CD14-positive monocyte (primary cell): ENCODE measurements around the gene CNTNAP2. TPM values are rescaled to one million over a fixed set of nuclear protein-coding genes. Genes with fewer than 3 reads are reported as not detected.

Source experiments
- DNase-seq, 3 donors: peaks; one replicate each; pipeline ENCODE4 v3.0.0-alpha.2; 2011 to 2022
- H2AFZ ChIP-seq: 2 replicates; pipeline ENCODE4 v1.6.0; 2012; ENCODE audit warnings: mild to moderate bottlenecking, low read depth, low read length, inconsistent platforms; ENCODE audit not compliant: insufficient read depth, poor library complexity, severe bottlenecking
- H3K27ac ChIP-seq, 2 donors: 1 replicate in 1 of 2; 2 replicates in 1 of 2; pipeline ENCODE4 v1.5.1; 2012 to 2013; ENCODE audit warnings: low read length in 2 of 2, control low read depth in 1 of 2, inconsistent platforms in 1 of 2, low read depth in 1 of 2, mild to moderate bottlenecking in 1 of 2
- H3K27me3 ChIP-seq, 2 donors: one replicate each; pipeline versions ENCODE4 v1.6.0 to v1.6.1; 2011 to 2013; ENCODE audit warnings: low read length in 2 of 2; ENCODE audit not compliant: control insufficient read depth in 2 of 2, insufficient read depth in 2 of 2
- H3K36me3 ChIP-seq, 2 donors: replicated peaks in 1 of 2; 1 replicate in 1 of 2; 2 replicates in 1 of 2; pipeline versions ENCODE4 v1.5.1 to v1.6.1; 2012 to 2013; ENCODE audit warnings: low read length in 2 of 2, control low read depth in 1 of 2, inconsistent platforms in 1 of 2, mild to moderate bottlenecking in 1 of 2; ENCODE audit not compliant: insufficient read depth in 2 of 2, control insufficient read depth in 1 of 2
- H3K4me1 ChIP-seq, 2 donors: 1 replicate in 1 of 2; 2 replicates in 1 of 2; pipeline versions ENCODE4 v1.5.1 to v1.6.1; 2012 to 2013; ENCODE audit warnings: low read length in 2 of 2, control low read depth in 1 of 2, inconsistent platforms in 1 of 2, mild to moderate bottlenecking in 1 of 2, moderate library complexity in 1 of 2; ENCODE audit not compliant: insufficient read depth in 2 of 2, control insufficient read depth in 1 of 2
- H3K4me2 ChIP-seq: replicated peaks from 2 replicates; pipeline ENCODE3; 2012; ENCODE audit warnings: low read length, moderate library complexity, mild to moderate bottlenecking; ENCODE audit not compliant: poor library complexity, severe bottlenecking; ENCODE audit errors: extremely low read depth
- H3K4me3 ChIP-seq, 3 experiments: fragments of 200-600 bp in 1 of 3; sonication (generic) in 1 of 3; replicated peaks in 1 of 3; 1 replicate in 2 of 3; 2 replicates in 1 of 3; pipeline ENCODE4 v1.5.1; 2011 to 2013; ENCODE audit warnings: low read length in 3 of 3, mild to moderate bottlenecking in 3 of 3, control low read depth in 2 of 3, low read depth in 2 of 3, inconsistent platforms in 1 of 3, moderate library complexity in 1 of 3
- H3K79me2 ChIP-seq: 2 replicates; pipeline ENCODE4 v1.6.0; 2012; ENCODE audit warnings: mild to moderate bottlenecking, control low read depth, inconsistent platforms, low read length, moderate library complexity; ENCODE audit not compliant: insufficient read depth
- H3K9ac ChIP-seq: 2 replicates; pipeline ENCODE4 v1.6.0; 2017; ENCODE audit warnings: low read length, mild to moderate bottlenecking; ENCODE audit not compliant: insufficient read depth, poor library complexity, severe bottlenecking
- H3K9me3 ChIP-seq, 2 donors: replicated peaks in 1 of 2; 1 replicate in 1 of 2; 2 replicates in 1 of 2; pipeline versions ENCODE4 v1.5.1 to v1.6.1; 2012 to 2013; ENCODE audit warnings: low read length in 2 of 2, control low read depth in 1 of 2; ENCODE audit not compliant: control insufficient read depth in 1 of 2, insufficient read depth in 1 of 2
- H4K20me1 ChIP-seq: 2 replicates; pipeline ENCODE4 v1.6.0; 2012; ENCODE audit warnings: mild to moderate bottlenecking, low read length, control low read depth, moderate library complexity; ENCODE audit not compliant: insufficient read depth
- H3K27ac Mint-ChIP-seq, 7 donors: one replicate each; pipeline ENCODE4 v1.8.0; 2020; ENCODE audit warnings: mild to moderate bottlenecking in 7 of 7, mixed read lengths in 7 of 7, moderate library complexity in 6 of 7, inconsistent platforms in 2 of 7
- H3K27me3 Mint-ChIP-seq, 3 donors: one replicate each; pipeline ENCODE4 v1.8.0; 2021 to 2022; ENCODE audit warnings: low read depth in 3 of 3, mild to moderate bottlenecking in 3 of 3, mixed read lengths in 3 of 3, moderate library complexity in 3 of 3, inconsistent platforms in 1 of 3
- H3K36me3 Mint-ChIP-seq, 2 donors: one replicate each; pipeline ENCODE4 v1.8.0; 2020; ENCODE audit warnings: mixed read lengths in 2 of 2, inconsistent platforms in 1 of 2, mild to moderate bottlenecking in 1 of 2
- H3K4me1 Mint-ChIP-seq: one replicate; pipeline ENCODE4 v1.8.0; 2020; ENCODE audit warnings: mild to moderate bottlenecking, mixed read lengths
- H3K4me3 Mint-ChIP-seq, 2 donors: one replicate each; pipeline ENCODE4 v1.8.0; 2020; ENCODE audit warnings: mild to moderate bottlenecking in 2 of 2, mixed read lengths in 2 of 2, moderate library complexity in 1 of 2
- H3K9me3 Mint-ChIP-seq, 7 donors: one replicate each; pipeline ENCODE4 v1.8.0; 2020 to 2022; ENCODE audit warnings: mixed read lengths in 7 of 7, mild to moderate bottlenecking in 6 of 7, moderate library complexity in 6 of 7, inconsistent platforms in 2 of 7
- WGBS: methylation state at CpG from one replicate; pipeline ENCODE4 v1.1.5; 2013; ENCODE audit warnings: missing lambda C conversion rate; ENCODE audit not compliant: insufficient coverage; 5-methylcytosine and 5-hydroxymethylcytosine counted together
- intact Hi-C, 2 donors: fragments of 100-400 bp; cut with micrococcal nuclease; formaldehyde crosslinking; loops; one replicate each; pipeline versions ENCODE4 v1.15.0 to v1.15.1; 2023
- polyA plus RNA-seq, 3 donors: library from polyadenylated mRNA; depleted of rRNA in 1 of 3; unstranded in 2 of 3; stranded (reverse) in 1 of 3; fragments of 300-500 nt in 2 of 3; fragments of >200 nt in 1 of 3; fragmentation: Illumina TruSeq in 2 of 3; gene quantifications; 1 replicate in 2 of 3; 2 replicates in 1 of 3; pipeline ENCODE4 v1.2.3, GENCODE V29; 2012 to 2021
- TF ChIP-seq, protein P1 (sequence below): fragments of 200-600 bp; IDR thresholded peaks from one replicate; pipeline ENCODE4 v1.8.0; 2022; ENCODE audit warnings: antibody characterized with exemption, mild to moderate bottlenecking

The CNTNAP2 gene
- polyA plus RNA-seq, 3 donors, result 0.01 TPM; not detected in 2

DNA sequence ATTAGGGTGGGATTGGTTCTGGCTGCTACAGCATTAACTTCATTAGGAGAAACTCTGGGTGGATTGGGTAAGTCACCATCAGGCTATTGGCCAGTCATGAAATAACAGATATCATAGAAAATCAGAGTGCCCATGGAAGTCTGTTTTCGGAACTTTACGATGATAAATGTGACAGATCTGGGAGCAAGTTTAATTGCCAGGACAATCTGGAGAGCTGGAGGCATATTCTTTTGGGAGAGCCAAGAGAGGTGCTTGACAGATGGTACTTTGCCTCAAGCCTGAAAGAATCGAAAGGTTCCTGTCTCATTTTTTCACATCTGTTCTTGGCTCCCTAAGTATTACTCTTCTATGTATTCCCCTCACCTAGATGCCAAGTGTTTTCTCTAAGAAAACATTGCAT is 369.9 kb downstream of the CNTNAP2 start:
- no peaks in the 10 kb centered on the region for H3K27me3 Mint-ChIP-seq
- Histone ChIP-seq H3K27me3 (no peaks in the 10 kb centered on the region), H3K79me2 (no peaks in the 10 kb centered on the region), H3K36me3 (no peaks in the 10 kb centered on the region), H2AFZ (no peak overlapping the region), H3K4me2 (no peak overlapping the region), H3K4me1 (no peaks in the 10 kb centered on the region), H3K4me3 (no peak overlapping the region), H3K9me3 (peaks cover 18% of the 10 kb centered on the region in 2 donors), H4K20me1 (no peaks in the 10 kb centered on the region), H3K27ac (no peak overlapping the region), H3K9ac (no peak overlapping the region)
- TF ChIP-seq, protein P1, sequence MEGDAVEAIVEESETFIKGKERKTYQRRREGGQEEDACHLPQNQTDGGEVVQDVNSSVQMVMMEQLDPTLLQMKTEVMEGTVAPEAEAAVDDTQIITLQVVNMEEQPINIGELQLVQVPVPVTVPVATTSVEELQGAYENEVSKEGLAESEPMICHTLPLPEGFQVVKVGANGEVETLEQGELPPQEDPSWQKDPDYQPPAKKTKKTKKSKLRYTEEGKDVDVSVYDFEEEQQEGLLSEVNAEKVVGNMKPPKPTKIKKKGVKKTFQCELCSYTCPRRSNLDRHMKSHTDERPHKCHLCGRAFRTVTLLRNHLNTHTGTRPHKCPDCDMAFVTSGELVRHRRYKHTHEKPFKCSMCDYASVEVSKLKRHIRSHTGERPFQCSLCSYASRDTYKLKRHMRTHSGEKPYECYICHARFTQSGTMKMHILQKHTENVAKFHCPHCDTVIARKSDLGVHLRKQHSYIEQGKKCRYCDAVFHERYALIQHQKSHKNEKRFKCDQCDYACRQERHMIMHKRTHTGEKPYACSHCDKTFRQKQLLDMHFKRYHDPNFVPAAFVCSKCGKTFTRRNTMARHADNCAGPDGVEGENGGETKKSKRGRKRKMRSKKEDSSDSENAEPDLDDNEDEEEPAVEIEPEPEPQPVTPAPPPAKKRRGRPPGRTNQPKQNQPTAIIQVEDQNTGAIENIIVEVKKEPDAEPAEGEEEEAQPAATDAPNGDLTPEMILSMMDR, result no peak
- 94% methylated on average over 3 of the region's 3 CpGs for WGBS
- no peak overlapping the region for H3K4me3 Mint-ChIP-seq
- intact Hi-C loops, result no loop called here
- no peak for DNase-seq
- H3K27ac Mint-ChIP-seq, result no peak overlapping the region
- no peaks in the 10 kb centered on the region for H3K4me1 Mint-ChIP-seq
- peaks cover 0 to 22% (median 8%) of the 10 kb centered on the region in 7 donors for H3K9me3 Mint-ChIP-seq
- H3K36me3 Mint-ChIP-seq, result no peaks in the 10 kb centered on the region

DNA sequence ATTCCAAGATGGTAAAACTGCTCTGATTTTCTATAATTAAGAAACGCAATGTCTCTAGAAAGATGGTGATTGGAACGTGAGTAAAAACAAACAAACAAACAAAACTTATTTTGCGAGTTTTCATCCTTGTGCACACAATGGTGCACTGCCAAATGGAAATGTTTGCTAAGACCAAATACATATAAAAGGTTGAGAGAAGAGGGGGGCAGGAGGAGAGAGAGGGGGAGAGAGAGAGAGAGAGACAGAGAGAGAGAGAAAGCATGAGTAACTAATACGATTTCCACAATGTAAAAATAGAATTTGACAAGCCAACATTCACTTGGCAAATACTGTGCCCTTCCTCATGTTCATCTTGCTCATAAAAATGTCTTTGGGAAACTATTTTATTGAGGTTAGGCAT is 375.4 kb downstream of the CNTNAP2 start:
- H3K36me3 Mint-ChIP-seq, result no peaks in the 10 kb centered on the region
- H3K4me1 Mint-ChIP-seq, result no peaks in the 10 kb centered on the region
- H3K4me2 ChIP-seq, result no peak overlapping the region
- peaks cover 0 to 1% (median 0%) of the 10 kb centered on the region in 3 donors for H3K27me3 Mint-ChIP-seq
- TF ChIP-seq, protein P1, result no peak
- peaks cover 14 to 18% of the 10 kb centered on the region in 2 donors for H3K9me3 ChIP-seq
- WGBS, result no CpG with 5 or more reads among the region's 4 CpGs
- peaks cover 2 to 13% (median 7%) of the 10 kb centered on the region in 7 donors for H3K9me3 Mint-ChIP-seq
- H3K9ac ChIP-seq, result no peak overlapping the region
- no peaks in the 10 kb centered on the region for H3K36me3 ChIP-seq
- H3K27me3 ChIP-seq, result no peaks in the 10 kb centered on the region
- no peak overlapping the region for H3K27ac Mint-ChIP-seq
- no peak overlapping the region for H3K4me3 ChIP-seq
- no peaks in the 10 kb centered on the region for H4K20me1 ChIP-seq
- intact Hi-C loops, result no loop called here
- H3K4me3 Mint-ChIP-seq, result no peak overlapping the region
- no peak overlapping the region for H2AFZ ChIP-seq
- H3K79me2 ChIP-seq, result no peaks in the 10 kb centered on the region
- H3K4me1 ChIP-seq, result no peaks in the 10 kb centered on the region
- no peak overlapping the region for H3K27ac ChIP-seq
- DNase-seq, result no peak
